HCT116 (cell line): Measurements from ENCODE around the gene RAB33B. TPM values are rescaled to one million over a fixed set of nuclear protein-coding genes. Genes with fewer than 3 reads are reported as not detected.
A peak's percentile ranks its signal among the peaks of the same experiment; 100 is the strongest.

Experiments used
- ATAC-seq: fragments of 200-7000 bp; cut with Tn5 transposase; 2 replicates; pipeline ENCODE4 v1.9.1; 2020; ENCODE audit warnings: mild to moderate bottlenecking, moderate library complexity
- BruUV-seq: library from RNA; stranded (reverse); fragments of 400-500 nt; replicated peaks from 2 replicates; lab custom pipeline; 2021; lab: Mats Ljungman, UMichigan
- CTCF ChIA-PET: fragments of 300-600 bp; sonication (Branson Sonifier 250); formaldehyde crosslinking; loops from one replicate; lab custom pipeline; 2021; ENCODE audit warnings: antibody characterized with exemption; lab: Charles Lee
- POLR2A ChIA-PET: fragments of 300-600, 350-600 bp; sonication (Branson Sonifier 250); formaldehyde crosslinking; loops from one replicate; lab custom pipeline; 2021; ENCODE audit warnings: antibody characterized with exemption; lab: Charles Lee
- RAD21 ChIA-PET, 2 experiments: fragments of 300-600 bp; sonication (Branson Sonifier 250); formaldehyde crosslinking; loops; one replicate each; lab custom pipeline; 2023; ENCODE audit warnings: low total read pairs in 2 of 2; ENCODE audit not compliant: uncharacterized antibody in 2 of 2, unreplicated experiment in 2 of 2, low non-redundant PET in 1 of 2; lab: Charles Lee
- DNase-seq: peaks from one replicate; pipeline ENCODE4 v3.0.0-alpha.2; 2010; ENCODE audit warnings: low read depth, low spot score
- H2AFZ ChIP-seq: fragments of 200-600 bp; shearing (Covaris generic), sonication (generic); 2 replicates; pipeline ENCODE4 v1.6.1; 2017; ENCODE audit warnings: low read depth, mixed run types, mixed read lengths, antibody characterized with exemption, low read length; ENCODE audit not compliant: poor library complexity, severe bottlenecking
- H3K27ac ChIP-seq: 2 replicates; pipeline ENCODE4 v1.5.1; 2012; ENCODE audit warnings: low read depth, low read length
- H3K27me3 ChIP-seq: fragments of 200-600 bp; sonication (generic); 2 replicates; pipeline ENCODE4 v1.6.1; 2016; ENCODE audit warnings: mixed run types, low read length, mixed read lengths; ENCODE audit not compliant: insufficient read depth
- H3K36me3 ChIP-seq, 2 experiments: fragments of 200-500 bp in 1 of 2; fragments of 200-600 bp in 1 of 2; sonication (Bioruptor generic) in 1 of 2; sonication (generic) in 1 of 2; 2 replicates each; pipeline versions ENCODE4 v1.5.1 to v1.6.1; 2014 to 2016; ENCODE audit warnings: low read length in 2 of 2, inconsistent platforms in 1 of 2, mixed read lengths in 1 of 2, mixed run types in 1 of 2; ENCODE audit not compliant: insufficient read depth in 2 of 2, control insufficient read depth in 1 of 2
- H3K4me1 ChIP-seq, 2 experiments: fragments of 200-600 bp in 1 of 2; sonication (generic) in 1 of 2; 2 replicates each; pipeline versions ENCODE4 v1.5.1 to v1.6.1; 2012 to 2017; ENCODE audit warnings: low read length in 2 of 2, inconsistent platforms in 1 of 2, mild to moderate bottlenecking in 1 of 2, mixed read lengths in 1 of 2, mixed run types in 1 of 2, moderate library complexity in 1 of 2; ENCODE audit not compliant: insufficient read depth in 2 of 2, control insufficient read depth in 1 of 2
- H3K4me2 ChIP-seq: fragments of 200-600 bp; sonication (generic); 2 replicates; pipeline ENCODE4 v1.6.1; 2017; ENCODE audit warnings: mixed run types, low read length, mixed read lengths
- H3K4me3 ChIP-seq, 2 experiments: fragments of 200-600 bp in 1 of 2; sonication (generic) in 1 of 2; replicated peaks in 1 of 2; 2 replicates each; pipeline ENCODE4 v1.5.1; 2011 to 2016; ENCODE audit warnings: low read length in 2 of 2, control low read depth in 1 of 2, low read depth in 1 of 2, mild to moderate bottlenecking in 1 of 2, mixed read lengths in 1 of 2, mixed run types in 1 of 2
- H3K79me2 ChIP-seq: fragments of 200-600 bp; sonication (generic); 2 replicates; pipeline ENCODE4 v1.6.1; 2017; ENCODE audit warnings: mild to moderate bottlenecking, mixed run types, low read length, moderate library complexity, mixed read lengths; ENCODE audit not compliant: insufficient read depth
- H3K9ac ChIP-seq: fragments of 200-600 bp; sonication (generic); 2 replicates; pipeline ENCODE4 v1.6.1; 2016; ENCODE audit warnings: low read length, mixed read lengths
- H3K9me2 ChIP-seq: fragments of 200-600 bp; sonication (generic), shearing (Covaris generic); 2 replicates; pipeline ENCODE4 v1.6.1; 2017; ENCODE audit warnings: mixed run types, mild to moderate bottlenecking, moderate library complexity; ENCODE audit not compliant: insufficient read depth
- H3K9me3 ChIP-seq, 2 experiments: fragments of 200-500 bp in 1 of 2; fragments of 200-600 bp in 1 of 2; sonication (Bioruptor generic) in 1 of 2; sonication (generic) in 1 of 2; 2 replicates each; pipeline ENCODE4 v1.6.1; 2014 to 2017; ENCODE audit warnings: low read length in 2 of 2, mixed read lengths in 2 of 2, inconsistent platforms in 1 of 2, low read depth in 1 of 2, mild to moderate bottlenecking in 1 of 2, mixed run types in 1 of 2, moderate library complexity in 1 of 2; ENCODE audit not compliant: control insufficient read depth in 1 of 2, insufficient read depth in 1 of 2
- H4K20me1 ChIP-seq: fragments of 200-600 bp; sonication (generic), shearing (Covaris generic); 2 replicates; pipeline ENCODE4 v1.6.1; 2017; ENCODE audit warnings: mixed run types, mild to moderate bottlenecking, moderate library complexity; ENCODE audit not compliant: insufficient read depth
- CBX3 ChIP-seq: IDR thresholded peaks from 2 replicates; pipeline ENCODE4 v1.6.1; 2012; ENCODE audit warnings: low read depth
- CEBPB ChIP-seq: IDR thresholded peaks from 2 replicates; pipeline ENCODE4 v1.6.1; 2012; ENCODE audit warnings: low read depth
- CTCF ChIP-seq, 3 experiments: fragments of 200-600 bp in 1 of 3; sonication (generic) in 1 of 3; IDR thresholded peaks in 2 of 3; conservative IDR thresholded peaks in 1 of 3; 2 replicates each; pipeline ENCODE4 v1.5.1; 2012 to 2017; ENCODE audit warnings: low read depth in 2 of 3, low read length in 2 of 3, antibody characterized with exemption in 1 of 3, borderline replicate concordance in 1 of 3, control low read depth in 1 of 3, mild to moderate bottlenecking in 1 of 3, mixed read lengths in 1 of 3, mixed run types in 1 of 3, moderate library complexity in 1 of 3; ENCODE audit not compliant: insufficient read depth in 1 of 3
- EZH2phosphoT487 ChIP-seq: fragments of 200-600 bp; IDR thresholded peaks from 2 replicates; pipeline ENCODE4 v1.6.1; 2018; ENCODE audit warnings: antibody characterized with exemption, borderline replicate concordance
- FOSL1 ChIP-seq: IDR thresholded peaks from 2 replicates; pipeline ENCODE4 v1.6.1; 2012; ENCODE audit warnings: low read depth
- MAX ChIP-seq: IDR thresholded peaks from 2 replicates; pipeline ENCODE4 v1.6.1; 2012
- POLR2A ChIP-seq: IDR thresholded peaks from 2 replicates; pipeline ENCODE4 v1.7.0; 2011; ENCODE audit warnings: borderline replicate concordance; ENCODE audit not compliant: insufficient read depth, insufficient read length; ENCODE audit errors: extremely low read depth
- RAD21 ChIP-seq: IDR thresholded peaks from 2 replicates; pipeline ENCODE4 v1.6.1; 2012; ENCODE audit warnings: low read depth, mild to moderate bottlenecking
- SIN3A ChIP-seq: IDR thresholded peaks from 2 replicates; pipeline ENCODE4 v1.6.1; 2012; ENCODE audit warnings: low read depth
- SRF ChIP-seq: IDR thresholded peaks from 2 replicates; pipeline ENCODE4 v1.6.1; 2012; ENCODE audit warnings: low read depth
- TCF7L2 ChIP-seq: IDR thresholded peaks from 2 replicates; pipeline ENCODE4 v1.7.0; 2011; ENCODE audit warnings: borderline replicate concordance, inconsistent platforms; ENCODE audit not compliant: insufficient read depth, insufficient read length; ENCODE audit errors: extremely low read depth
- YY1 ChIP-seq: IDR thresholded peaks from 2 replicates; pipeline ENCODE4 v1.6.1; 2011; ENCODE audit warnings: low read length, low read depth, moderate library complexity, mild to moderate bottlenecking; ENCODE audit not compliant: insufficient replicate concordance; ENCODE audit errors: extremely low read depth
- intact Hi-C: fragments of 100-400 bp; cut with micrococcal nuclease; formaldehyde crosslinking; loops from 2 replicates; pipeline ENCODE4 v1.10.0; 2022
- total RNA-seq: library from RNA; stranded (reverse); gene quantifications from one replicate; pipeline ENCODE4 v1.2.1, GENCODE V29; 2021; ENCODE audit not compliant: unreplicated experiment

Gene RAB33B
- total RNA-seq, 1 experiment from 2014 or later = 5.4 TPM

GRCh38 chr4:139451997-139452396, 1.9 kb upstream of the RAB33B start:
- no peak for TF ChIP-seq YY1
- TF ChIP-seq CEBPB = no peak
- no peak for TF ChIP-seq CBX3
- TF ChIP-seq MAX = no peak
- TF ChIP-seq SRF = no peak
- TF ChIP-seq POLR2A = no peak
- TF ChIP-seq FOSL1 = no peak
- no peaks in the 10 kb centered on the region for H3K36me3 ChIP-seq
- CTCF ChIA-PET = no interaction called here
- H3K27me3 ChIP-seq = no peaks in the 10 kb centered on the region
- no peak overlapping the region for H2AFZ ChIP-seq
- no peaks in the 10 kb centered on the region for H4K20me1 ChIP-seq
- no peaks in the 10 kb centered on the region for H3K9me2 ChIP-seq
- no peak for DNase-seq
- peak overlapping the region; percentile 83 for H3K9ac ChIP-seq
- peak overlapping the region; percentile 89 for H3K4me2 ChIP-seq
- H3K4me3 ChIP-seq = peak overlapping the region; percentile 72 to 92
- RAD21 ChIA-PET = no interaction called here
- POLR2A ChIA-PET = interaction anchor here (1.4 kb wide), 1 partner anchor 12 kb away, joined by 3 read pairs; no protein-coding TSS in a partner anchor
- BruUV-seq = no TSS peak
- H3K27ac ChIP-seq = peak overlapping the region; percentile 93; the same call in 1 of the 2 replicates
- intact Hi-C loops = no loop called here
- no peaks in the 10 kb centered on the region for H3K9me3 ChIP-seq
- ATAC-seq = no peak
- peaks cover 40% of the 10 kb centered on the region for H3K79me2 ChIP-seq
- H3K4me1 ChIP-seq = peaks cover 7 to 23% of the 10 kb centered on the region in 2 experiments; a peak in 3 of 4 replicates

- ATAC-seq (peak; percentile 33), DNase-seq (no peak)
- Histone ChIP-seq H2AFZ (no peak overlapping the region), H3K4me1 (peaks cover 7 to 23% of the 10 kb centered on the region in 2 experiments; a peak in 3 of 4 replicates), H3K27me3 (no peaks in the 10 kb centered on the region), H3K79me2 (peaks cover 50% of the 10 kb centered on the region), H3K27ac (peak overlapping the region; percentile 93), H3K9ac (peak overlapping the region; percentile 83), H3K9me2 (no peaks in the 10 kb centered on the region), H3K4me3 (peak overlapping the region; percentile 72 to 92), H4K20me1 (no peaks in the 10 kb centered on the region), H3K4me2 (peak overlapping the region; percentile 89), H3K9me3 (no peaks in the 10 kb centered on the region), H3K36me3 (no peaks in the 10 kb centered on the region)
- intact Hi-C loops = no loop called here
- POLR2A ChIA-PET = interaction anchor here (0.8 to 1.4 kb wide), 3 partner anchors 13 to 105 kb away, joined by 3 to 4 read pairs (median 4); partner anchors contain the start of gene SETD7
- CTCF ChIA-PET = interaction anchor here (0.5 to 1.0 kb wide), 4 partner anchors 14 to 276 kb away, joined by 3 to 9 read pairs (median 4); partner anchors contain the start of gene ELF2
- TSS peak; percentile 63 for BruUV-seq
- no peak for TF ChIP-seq TCF7L2
- no peak; the same call in 1 of the 2 replicates for TF ChIP-seq SIN3A
- peak; percentile 27 to 53 (median 28); a peak in 3 of 6 replicates for TF ChIP-seq CTCF (IDR thresholded peaks at IDR 0.05 in 2 of 3, conservative IDR thresholded peaks at IDR 0.05 in 1 of 3; ENCODE audit: borderline replicate concordance in 1 of 3, insufficient read depth in 1 of 3, low read depth in 2 of 3, low read length in 2 of 3)
- TF ChIP-seq RAD21 = peak; percentile 35; the same call in 1 of the 2 replicates
- TF ChIP-seq EZH2phosphoT487 = no peak
- no peak for TF ChIP-seq CEBPB
- RAD21 ChIA-PET = interaction anchor here in 1 of 2 experiments (0.6 kb wide), 1 partner anchor 436 kb away, joined by 3 read pairs; no protein-coding TSS in a partner anchor
These were observed 915 bp upstream of the RAB33B start for GRCh38 chr4:139453041-139453370.
